ENCODE results near the gene FNDC4. TPM values are rescaled to one million over a fixed set of nuclear protein-coding genes. Genes with fewer than 3 reads are reported as not detected.

The FNDC4 gene
- total RNA-seq, 4 donors from 2014 or later, result 2.6 to 9.1 (median 5.0) TPM

DNA sequence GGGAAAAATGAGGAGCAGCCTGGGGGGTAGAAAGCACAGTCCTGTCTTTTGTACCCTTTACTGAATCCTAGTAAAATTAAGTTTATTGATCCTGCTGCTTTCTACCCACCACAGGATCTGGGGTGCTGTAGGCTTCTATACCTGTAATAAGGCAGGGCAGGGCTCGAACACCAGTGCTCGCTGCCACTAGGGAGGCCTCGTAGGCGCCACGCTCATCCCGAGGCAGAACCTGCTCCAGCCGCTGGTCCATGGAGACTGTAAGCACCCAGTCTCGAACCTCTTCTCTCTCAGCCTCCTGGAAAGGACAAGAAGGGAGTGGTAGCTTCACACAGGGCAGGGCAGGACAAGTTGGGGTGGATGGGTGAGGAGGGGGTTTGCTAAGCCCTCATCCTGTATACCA lies 49.8 kb downstream of the FNDC4 start:
- no peak for DNase-seq (ENCODE audit: low spot score in 2 of 2)
- intact Hi-C loops (cut with DNase I; ENCODE audit: low total_unique reads), result no loop called here
- WGBS, 2 donors, result 79 to 94% methylated on average over 8 of the region's 8 CpGs
- no peak for TF ChIP-seq POLR2A (IDR thresholded peaks at IDR 0.05)
- TF ChIP-seq, protein P1, sequence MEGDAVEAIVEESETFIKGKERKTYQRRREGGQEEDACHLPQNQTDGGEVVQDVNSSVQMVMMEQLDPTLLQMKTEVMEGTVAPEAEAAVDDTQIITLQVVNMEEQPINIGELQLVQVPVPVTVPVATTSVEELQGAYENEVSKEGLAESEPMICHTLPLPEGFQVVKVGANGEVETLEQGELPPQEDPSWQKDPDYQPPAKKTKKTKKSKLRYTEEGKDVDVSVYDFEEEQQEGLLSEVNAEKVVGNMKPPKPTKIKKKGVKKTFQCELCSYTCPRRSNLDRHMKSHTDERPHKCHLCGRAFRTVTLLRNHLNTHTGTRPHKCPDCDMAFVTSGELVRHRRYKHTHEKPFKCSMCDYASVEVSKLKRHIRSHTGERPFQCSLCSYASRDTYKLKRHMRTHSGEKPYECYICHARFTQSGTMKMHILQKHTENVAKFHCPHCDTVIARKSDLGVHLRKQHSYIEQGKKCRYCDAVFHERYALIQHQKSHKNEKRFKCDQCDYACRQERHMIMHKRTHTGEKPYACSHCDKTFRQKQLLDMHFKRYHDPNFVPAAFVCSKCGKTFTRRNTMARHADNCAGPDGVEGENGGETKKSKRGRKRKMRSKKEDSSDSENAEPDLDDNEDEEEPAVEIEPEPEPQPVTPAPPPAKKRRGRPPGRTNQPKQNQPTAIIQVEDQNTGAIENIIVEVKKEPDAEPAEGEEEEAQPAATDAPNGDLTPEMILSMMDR (IDR thresholded peaks at IDR 0.05), result no peak
- no peak overlapping the region for H3K4me3 ChIP-seq (ENCODE audit: low read depth, poor library complexity, severe bottlenecking)

DNA sequence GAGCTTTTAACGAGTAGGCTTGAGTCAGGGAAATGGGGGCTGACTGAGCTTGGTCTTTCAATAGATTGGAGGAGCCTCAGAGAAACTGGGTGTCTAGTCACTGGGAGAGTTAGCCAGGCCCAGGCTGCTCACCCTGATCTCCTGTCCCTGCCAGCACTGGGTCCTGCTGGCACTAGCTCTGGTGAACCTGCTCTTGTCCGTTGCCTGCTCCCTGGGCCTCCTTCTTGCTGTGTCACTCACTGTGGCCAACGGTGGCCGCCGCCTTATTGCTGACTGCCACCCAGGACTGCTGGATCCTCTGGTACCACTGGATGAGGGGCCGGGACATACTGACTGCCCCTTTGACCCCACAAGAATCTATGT lies 52.1 kb downstream of the FNDC4 start:
- 68 to 70% methylated on average over 6 of the region's 6 CpGs for WGBS, 2 donors
- H3K4me3 ChIP-seq (ENCODE audit: low read depth, poor library complexity, severe bottlenecking), result no peak overlapping the region
- TF ChIP-seq POLR2A (IDR thresholded peaks at IDR 0.05), result no peak
- TF ChIP-seq, protein P1 (IDR thresholded peaks at IDR 0.05), result no peak
- intact Hi-C loops (cut with DNase I; ENCODE audit: low total_unique reads), result no loop called here
- DNase-seq (ENCODE audit: low spot score in 2 of 2), result no peak

DNA sequence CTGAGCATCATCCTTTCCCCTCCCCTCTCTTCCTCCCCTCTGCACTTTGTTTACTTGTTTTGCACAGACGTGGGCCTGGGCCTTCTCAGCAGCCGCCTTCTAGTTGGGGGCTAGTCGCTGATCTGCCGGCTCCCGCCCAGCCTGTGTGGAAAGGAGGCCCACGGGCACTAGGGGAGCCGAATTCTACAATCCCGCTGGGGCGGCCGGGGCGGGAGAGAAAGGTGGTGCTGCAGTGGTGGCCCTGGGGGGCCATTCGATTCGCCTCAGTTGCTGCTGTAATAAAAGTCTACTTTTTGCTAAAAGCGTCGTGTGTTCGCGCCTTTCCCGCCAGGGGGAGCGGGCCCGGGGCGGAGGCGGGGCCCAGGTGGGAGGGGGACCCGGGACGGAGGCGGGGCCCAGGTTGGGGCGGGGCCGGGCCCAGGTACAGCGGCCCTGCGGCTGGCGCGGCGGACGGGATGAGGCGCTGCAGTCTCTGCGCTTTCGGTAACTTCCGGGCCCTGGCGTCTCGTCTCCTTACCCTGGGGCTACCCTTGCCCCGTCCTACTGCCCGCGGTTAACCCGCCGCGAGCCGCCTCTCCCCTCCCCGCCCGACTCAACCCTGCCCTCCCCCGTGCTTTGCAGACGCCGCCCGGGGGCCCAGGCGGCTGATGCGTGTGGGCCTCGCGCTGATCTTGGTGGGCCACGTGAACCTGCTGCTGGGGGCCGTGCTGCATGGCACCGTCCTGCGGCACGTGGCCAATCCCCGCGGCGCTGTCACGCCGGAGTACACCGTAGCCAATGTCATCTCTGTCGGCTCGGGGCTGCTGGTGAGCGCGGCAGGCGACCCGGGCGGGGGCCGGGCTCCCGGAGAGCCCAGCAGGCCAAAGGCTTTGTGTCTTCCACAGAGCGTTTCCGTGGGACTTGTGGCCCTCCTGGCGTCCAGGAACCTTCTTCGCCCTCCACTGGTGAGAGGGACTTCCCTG lies 52.8 kb downstream of the FNDC4 start, which contains the start of gene KRTCAP3:
KRTCAP3 (plus strand) TSS at position 424 of the 962 bp plus-strand sequence; CDS start at position 456, 32 bp downstream.
- DNase-seq (ENCODE audit: low spot score in 2 of 2), result peak in 1 of 2 donors; percentile 31

More for the DNA sequence above, 52.8 kb downstream of the FNDC4 start, which contains the start of gene KRTCAP3:
- 38 to 39% methylated on average over 70 to 74 of the region's 80 CpGs for WGBS, 2 donors
- peak within 1 kb of the TSS; percentile 20 for H3K4me3 ChIP-seq (ENCODE audit: low read depth, poor library complexity, severe bottlenecking)
- TF ChIP-seq, protein P1 (IDR thresholded peaks at IDR 0.05), result no peak
- TF ChIP-seq POLR2A (IDR thresholded peaks at IDR 0.05), result no peak
- intact Hi-C loops (cut with DNase I; ENCODE audit: low total_unique reads), result no loop called here

Other genes with a start within 250 kb of the FNDC4 start
- gene SLC30A3, start 232.2 kb downstream of the FNDC4 start, total RNA-seq, result under 1 TPM in 1 of 4 donors, not detected in 3; 0.15 TPM
- not detected for gene DNAJC5G, start 219.8 kb downstream of the FNDC4 start, total RNA-seq
- not detected for gene TRIM54, start 212.8 kb downstream of the FNDC4 start, total RNA-seq
- 1 to 10 TPM in 2 of 4 donors, under 1 TPM in 1, not detected in 1; 0.84 to 8.8 (median 1.3) TPM for gene UCN, start 186.8 kb downstream of the FNDC4 start, total RNA-seq
- gene MPV17, start 172.1 kb downstream of the FNDC4 start, total RNA-seq, result 10 to 100 TPM; 27.2 to 44.8 (median 37.0) TPM
- gene GTF3C2, start 138.4 kb downstream of the FNDC4 start, total RNA-seq, result 100 to 1,000 TPM in 1 of 4 donors, 10 to 100 TPM in 3; 54.3 to 125 (median 62.9) TPM
- 10 to 100 TPM; 49.3 to 64.3 (median 57.2) TPM for gene EIF2B4, start 124.9 kb downstream of the FNDC4 start, total RNA-seq
- gene SNX17, start 124.6 kb downstream of the FNDC4 start, total RNA-seq, result 100 to 1,000 TPM in 1 of 4 donors, 10 to 100 TPM in 3; 72.3 to 101 (median 80.2) TPM
- 10 to 100 TPM in 3 of 4 donors, 1 to 10 TPM in 1; 8.3 to 14.9 (median 11.5) TPM for gene ZNF513, start 114.5 kb downstream of the FNDC4 start, total RNA-seq
- 10 to 100 TPM; 40.2 to 50.3 (median 48.1) TPM for gene PPM1G, start 85.6 kb downstream of the FNDC4 start, total RNA-seq
- 10 to 100 TPM; 60.9 to 79.7 (median 68.3) TPM for gene NRBP1, start 66.6 kb downstream of the FNDC4 start, total RNA-seq
- 10 to 100 TPM; 22.2 to 28.0 (median 25.6) TPM for gene KRTCAP3, start 52.8 kb downstream of the FNDC4 start, total RNA-seq
- gene IFT172, start 5.5 kb downstream of the FNDC4 start, total RNA-seq, result 10 to 100 TPM; 13.2 to 18.8 (median 14.4) TPM
- gene GCKR, start 1.6 kb upstream of the FNDC4 start, total RNA-seq, result not detected
- gene ZNF512, start 87.8 kb upstream of the FNDC4 start, total RNA-seq, result 10 to 100 TPM in 2 of 4 donors, 1 to 10 TPM in 2; 3.5 to 17.6 (median 12.6) TPM
- gene CCDC121, start 133.8 kb upstream of the FNDC4 start, total RNA-seq, result 1 to 10 TPM; 2.0 to 6.2 (median 4.6) TPM
- 10 to 100 TPM; 15.3 to 23.2 (median 21.2) TPM for gene GPN1, start 133.8 kb upstream of the FNDC4 start, total RNA-seq
- gene SUPT7L, start 168.4 kb upstream of the FNDC4 start, total RNA-seq, result 10 to 100 TPM in 3 of 4 donors, 1 to 10 TPM in 1; 9.7 to 16.9 (median 14.9) TPM
- 10 to 100 TPM; 15.6 to 25.0 (median 22.1) TPM for gene SLC4A1AP, start 168.7 kb upstream of the FNDC4 start, total RNA-seq